GM12878 (cell line): ENCODE data around the gene SPIRE1. TPM values are rescaled to one million over a fixed set of nuclear protein-coding genes. Genes with fewer than 3 reads are reported as not detected.

ENCODE experiments used
- ATAC-seq: fragments of 200-7000 bp; cut with Tn5 transposase; 3 replicates; pipeline ENCODE4 v1.9.1; 2020; ENCODE audit warnings: mild to moderate bottlenecking, moderate library complexity
- BruUV-seq: library from RNA; stranded (reverse); fragments of 400-500 nt; replicated peaks from 2 replicates; lab custom pipeline; 2021; lab: Mats Ljungman, UMichigan
- CTCF ChIA-PET: fragments of 300-600 bp; sonication (Branson Sonifier 250); formaldehyde crosslinking; extraction: SDS; loops from one replicate; lab custom pipeline; 2021; ENCODE audit warnings: inconsistent platforms; lab: Yijun Ruan, JAX
- POLR2A ChIA-PET: fragments of 350-600 bp; formaldehyde crosslinking; extraction: SDS; loops from one replicate; lab custom pipeline; 2021; ENCODE audit warnings: inconsistent platforms; lab: Charles Lee
- RAD21 ChIA-PET: fragments of 300-600 bp; sonication (Branson Sonifier 250); formaldehyde crosslinking; loops from one replicate; lab custom pipeline; 2023; ENCODE audit warnings: antibody characterized with exemption; ENCODE audit not compliant: unreplicated experiment; lab: Charles Lee
- SMC1A ChIA-PET: fragments of 300-600 bp; sonication (Branson Sonifier 250); formaldehyde crosslinking; loops from one replicate; lab custom pipeline; 2023; ENCODE audit not compliant: unreplicated experiment, uncharacterized antibody; lab: Charles Lee
- DNase-seq: peaks from one replicate; pipeline ENCODE4 v3.0.0-alpha.2; 2011; ENCODE audit warnings: low read depth, low spot score
- FAIRE-seq: peaks from 3 replicates; lab custom pipeline; 2011; peaks lifted over from hg19 to GRCh38; lab: Jason Lieb, UNC
- H2AFZ ChIP-seq: 2 replicates; pipeline ENCODE4 v1.6.0; 2011; ENCODE audit warnings: low read depth, low read length, control low read depth; ENCODE audit not compliant: control insufficient read depth
- H3K27ac ChIP-seq: 2 replicates; pipeline ENCODE4 v1.5.1; 2011; ENCODE audit warnings: control low read depth; ENCODE audit not compliant: control insufficient read depth, insufficient read depth
- H3K27me3 ChIP-seq, 2 experiments: replicated peaks in 1 of 2; 2 replicates each; pipeline versions ENCODE4 v1.6.0 to v1.6.1; 2011; ENCODE audit warnings: low read length in 1 of 2; ENCODE audit not compliant: control insufficient read depth in 2 of 2, insufficient read depth in 2 of 2
- H3K36me3 ChIP-seq, 2 experiments: 2 replicates each; pipeline ENCODE4 v1.5.1; 2011; ENCODE audit warnings: low read length in 1 of 2; ENCODE audit not compliant: control insufficient read depth in 2 of 2, insufficient read depth in 2 of 2
- H3K4me1 ChIP-seq: 2 replicates; pipeline ENCODE4 v1.6.1; 2011; ENCODE audit warnings: mild to moderate bottlenecking, low read length, moderate library complexity, mixed read lengths; ENCODE audit not compliant: control insufficient read depth, insufficient read depth
- H3K4me2 ChIP-seq: 2 replicates; pipeline ENCODE4 v1.6.0; 2011; ENCODE audit warnings: control low read depth; ENCODE audit not compliant: control insufficient read depth, insufficient read depth
- H3K4me3 ChIP-seq: fragments of 200-600 bp; sonication (generic); 2 replicates; pipeline ENCODE4 v1.5.1; 2016
- H3K79me2 ChIP-seq: 2 replicates; pipeline ENCODE4 v1.6.0; 2011; ENCODE audit warnings: low read length; ENCODE audit not compliant: control insufficient read depth, insufficient read depth
- H3K9ac ChIP-seq: 2 replicates; pipeline ENCODE4 v1.8.0; 2011; ENCODE audit warnings: low read length, control low read depth, mixed read lengths; ENCODE audit not compliant: control insufficient read depth, insufficient read depth
- H3K9me3 ChIP-seq: replicated peaks from 3 replicates; pipeline ENCODE4 v1.5.1; 2011; ENCODE audit warnings: mild to moderate bottlenecking, low read length; ENCODE audit not compliant: control insufficient read depth, insufficient read depth
- H4K20me1 ChIP-seq: 2 replicates; pipeline ENCODE4 v1.6.0; 2011; ENCODE audit not compliant: control insufficient read depth, insufficient read depth
- HDAC6 ChIP-seq: fragments of 200-600 bp; sonication (generic); IDR thresholded peaks from one replicate; pipeline ENCODE4 v1.8.0; 2017; ENCODE audit warnings: antibody characterized with exemption; ENCODE audit not compliant: unreplicated experiment
- HDGF ChIP-seq: fragments of 450-650 bp; IDR thresholded peaks from 2 replicates; pipeline ENCODE4 v1.6.1; 2016; ENCODE audit warnings: antibody characterized with exemption
- IKZF1 ChIP-seq: fragments of 450-650 bp; conservative IDR thresholded peaks from 2 replicates; pipeline ENCODE4 v1.6.1; 2017; ENCODE audit warnings: antibody characterized with exemption, mild to moderate bottlenecking
- IRF3 ChIP-seq: fragments of 450-650 bp; IDR thresholded peaks from 2 replicates; pipeline ENCODE4 v1.6.1; 2014; ENCODE audit warnings: mild to moderate bottlenecking
- LARP7 ChIP-seq: fragments of 450-650 bp; IDR thresholded peaks from 2 replicates; pipeline ENCODE4 v1.6.1; 2017; ENCODE audit warnings: mild to moderate bottlenecking
- MAX ChIP-seq: IDR thresholded peaks from 2 replicates; pipeline ENCODE4 v1.6.1; 2012; ENCODE audit warnings: low read depth, low read length, improper control_type of control experiment
- NR2F1 ChIP-seq: fragments of 450-650 bp; conservative IDR thresholded peaks from 2 replicates; pipeline ENCODE4 v1.6.1; 2017; ENCODE audit warnings: mild to moderate bottlenecking
- POU2F2 ChIP-seq: IDR thresholded peaks from 3 replicates; pipeline ENCODE4 v1.6.1; 2011; ENCODE audit warnings: low read depth, mild to moderate bottlenecking, low read length, borderline replicate concordance
- RAD51 ChIP-seq: fragments of 450-650 bp; IDR thresholded peaks from 2 replicates; pipeline ENCODE4 v1.6.1; 2016; ENCODE audit warnings: moderate library complexity, mild to moderate bottlenecking, inconsistent platforms
- ZNF207 ChIP-seq: fragments of 450-650 bp; IDR thresholded peaks from 2 replicates; pipeline ENCODE4 v1.6.1; 2014; ENCODE audit warnings: antibody characterized with exemption, mild to moderate bottlenecking, borderline replicate concordance
- WGBS: methylation state at CpG from one replicate; pipeline ENCODE4 v1.1.6; 2016; ENCODE audit warnings: low lambda C conversion rate; ENCODE audit not compliant: insufficient replicate concordance, insufficient coverage; ENCODE audit errors: missing lambda C conversion rate; 5-methylcytosine and 5-hydroxymethylcytosine counted together
- in situ Hi-C: fragments of 300-500 bp; cut with MboI; formaldehyde crosslinking; loops from 9 replicates; pipeline ENCODE4 v1.14.3; 2018; ENCODE audit warnings: mixed read lengths
- intact Hi-C: fragments of 100-400 bp; cut with micrococcal nuclease; formaldehyde crosslinking; loops from one replicate; pipeline ENCODE4 v1.14.2; 2022; ENCODE audit not compliant: unreplicated experiment
- polyA plus RNA-seq, 11 experiments: library from polyadenylated mRNA; depleted of rRNA in 4 of 11; unstranded in 6 of 11; stranded (reverse) in 5 of 11; fragments of >200 nt; fragmentation: Nextera tagmentation in 4 of 11; fragmentation: Illumina TruSeq in 1 of 11; extraction: Ambion mirVana in 4 of 11; extraction: Trizol in 1 of 11; gene quantifications; 1 replicate in 1 of 11; 2 replicates in 10 of 11; pipeline versions ENCODE4 v1.2.1 to v1.2.3, GENCODE V29; 2011 to 2016; ENCODE audit warnings: inconsistent platforms in 2 of 11, missing spikeins in 2 of 11, low read depth in 1 of 11
- total RNA-seq, 4 experiments: library from RNA; depleted of rRNA in 3 of 4; stranded (reverse); fragments of >200 nt in 3 of 4; fragmentation: Illumina TruSeq in 1 of 4; extraction: Trizol in 1 of 4; gene quantifications; 2 replicates each; pipeline versions ENCODE4 v1.2.1 to v1.2.3, GENCODE V29; 2013 to 2021

SPIRE1 gene
- total and polyA plus RNA-seq, 10 of the 15 experiments (the other 5 are each of a cell fraction or from before 2014, with no cell fraction given): 0.18 to 9.2 (median 4.3) TPM

GRCh38 chr18:12631831-12632477, 26.0 kb downstream of the SPIRE1 start:
- Histone ChIP-seq H3K27me3 (no peaks in the 10 kb centered on the region), H3K4me2 (no peak overlapping the region), H3K36me3 (no peaks in the 10 kb centered on the region), H3K9ac (no peak overlapping the region), H4K20me1 (no peaks in the 10 kb centered on the region), H3K4me3 (no peak overlapping the region), H3K4me1 (no peaks in the 10 kb centered on the region)
- no peak for FAIRE-seq
- in situ Hi-C loops (no loop called here), intact Hi-C loops (no loop called here)
- DNase-seq: no peak
- POLR2A ChIA-PET: no interaction called here
- SMC1A ChIA-PET: no interaction called here
- CTCF ChIA-PET: no interaction called here
- WGBS: 61% methylated on average over 6 of the region's 6 CpGs
- RAD21 ChIA-PET: no interaction called here
- no peak for TF ChIP-seq ZNF207
- no peak for TF ChIP-seq HDAC6
- TF ChIP-seq POU2F2: no peak
- TF ChIP-seq HDGF: no peak
- TF ChIP-seq NR2F1: no peak
- TF ChIP-seq LARP7: no peak
- no peak for TF ChIP-seq IKZF1
- TF ChIP-seq IRF3: no peak
- TF ChIP-seq MAX: no peak
- TF ChIP-seq RAD51: no peak
- TF ChIP-seq, all 136 proteins: peak for 0
- no peaks in the 10 kb centered on the region for H3K79me2 ChIP-seq
- H3K27ac ChIP-seq: no peak overlapping the region
- no peak overlapping the region for H2AFZ ChIP-seq
- no TSS peak for BruUV-seq
- ATAC-seq: no peak
- H3K9me3 ChIP-seq: no peaks in the 10 kb centered on the region
